ENCODE data around the gene HMHB1.

The HMHB1 gene
- 0 reads per million in 2 donors for total RNA-seq

DNA sequence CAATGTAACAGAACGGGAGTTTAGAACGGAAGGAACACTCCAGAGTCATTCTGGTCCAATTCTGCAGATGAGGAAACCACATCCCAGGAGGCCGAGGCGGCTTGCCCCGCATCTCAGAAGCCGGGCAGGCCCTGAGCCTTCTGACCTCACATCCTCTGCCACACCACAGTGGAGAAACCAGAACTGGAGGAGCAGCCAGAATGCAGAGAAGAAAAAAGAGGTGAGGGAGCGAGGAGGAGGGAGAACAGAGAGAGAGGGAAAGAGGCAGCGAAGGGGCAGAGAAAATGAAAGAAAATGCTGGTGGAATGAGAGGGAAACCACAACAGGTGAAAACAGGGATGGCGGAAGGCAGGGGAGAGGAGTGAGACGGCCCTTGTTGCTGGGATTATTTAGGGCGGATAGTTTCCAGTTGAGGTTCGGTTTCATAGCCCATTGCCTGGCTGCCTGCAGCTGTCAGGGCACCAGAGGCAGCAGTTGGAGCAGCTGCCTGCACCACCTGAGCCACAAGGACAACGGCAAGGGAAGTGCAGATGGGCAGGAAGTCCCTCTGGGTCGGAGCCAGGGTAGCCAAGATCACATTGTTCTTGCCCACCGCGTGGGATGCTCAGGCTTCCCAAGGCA lies at the start of gene HMHB1:
Gene HMHB1 (plus strand): TSS at position 77 of the 621 bp plus-strand sequence.
- DNase-seq, result no peak

DNA sequence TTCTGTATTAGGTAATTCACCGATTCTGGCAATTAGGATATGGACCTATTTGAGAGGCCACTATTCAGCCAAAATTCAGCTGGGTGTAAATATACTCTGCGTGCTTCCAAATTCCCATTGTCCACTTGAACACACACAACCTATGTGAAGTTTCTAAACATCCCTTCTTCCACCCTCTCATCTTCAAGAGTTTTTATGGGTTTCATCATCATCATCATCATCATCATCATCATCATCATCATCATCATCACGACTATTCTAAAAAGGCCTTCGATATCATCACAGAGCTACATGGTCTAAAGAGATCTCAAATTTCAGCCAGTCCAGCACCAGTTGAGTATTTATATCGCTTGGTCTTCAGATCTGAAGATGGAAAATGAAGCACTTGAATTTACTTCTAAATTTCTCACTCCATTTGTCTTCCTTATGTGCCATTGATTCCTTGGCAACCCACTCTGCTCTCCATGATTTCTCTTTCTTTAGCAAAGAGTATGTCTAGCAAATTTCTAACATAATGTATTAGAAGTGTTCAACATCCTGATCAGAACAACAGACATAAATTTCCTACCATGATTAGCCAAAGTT lies 49.2 kb upstream of the HMHB1 start:
- no peak for DNase-seq

DNA sequence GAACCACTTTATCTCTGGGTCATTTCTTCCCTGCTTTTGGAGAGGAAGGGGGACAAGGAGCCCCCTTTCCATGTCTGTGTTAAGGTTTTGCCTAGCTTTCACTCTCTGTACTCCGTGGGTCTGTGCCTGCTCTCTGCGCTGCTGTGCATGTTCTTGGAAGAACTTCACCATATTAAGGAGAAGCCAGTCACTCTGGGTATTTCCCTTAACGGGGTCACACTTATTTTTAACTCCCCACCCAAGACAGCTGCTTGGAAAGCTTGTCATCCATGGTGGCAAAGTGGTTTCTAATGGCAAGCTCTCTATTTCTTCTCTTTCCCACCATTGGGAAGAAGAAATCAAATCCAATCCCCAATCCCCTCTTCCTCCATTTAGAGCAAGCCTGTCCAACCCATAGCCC lies 44.8 kb upstream of the HMHB1 start:
- no peak for DNase-seq

DNA sequence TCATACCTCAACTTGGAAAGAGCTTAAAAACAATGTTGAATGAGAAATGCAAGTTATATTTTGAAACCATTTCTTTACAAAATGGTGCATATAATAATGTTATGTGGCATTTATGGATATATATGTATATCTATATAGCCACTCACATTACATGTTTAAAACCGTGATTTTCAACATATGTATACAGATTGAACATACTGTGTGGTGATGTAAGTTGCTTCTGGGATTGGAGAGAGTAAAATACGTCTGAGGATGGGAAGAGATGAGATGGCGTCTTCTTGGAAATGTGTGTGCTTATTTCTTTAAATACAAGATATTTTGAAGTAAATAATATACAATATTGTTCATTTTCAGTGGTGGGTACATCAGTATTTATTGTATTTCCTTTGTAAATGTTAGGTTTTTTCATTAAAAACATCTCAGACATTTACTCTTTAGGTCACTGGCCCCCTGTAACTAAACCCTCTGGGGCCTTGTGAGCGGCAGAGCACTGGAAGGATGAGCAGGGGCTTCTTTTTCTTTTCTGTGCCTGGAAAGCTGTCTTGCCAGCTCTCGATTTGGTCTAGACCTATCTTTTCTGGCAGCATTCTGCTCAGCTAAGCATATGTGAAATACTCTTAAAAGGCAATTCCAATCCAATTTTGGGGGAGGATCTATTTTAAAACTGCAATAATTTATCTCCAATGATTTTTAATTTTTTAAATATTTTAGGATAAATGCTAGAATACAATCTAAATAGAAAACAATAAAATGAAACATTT lies 42.8 kb upstream of the HMHB1 start:
- DNase-seq, result no peak

DNA sequence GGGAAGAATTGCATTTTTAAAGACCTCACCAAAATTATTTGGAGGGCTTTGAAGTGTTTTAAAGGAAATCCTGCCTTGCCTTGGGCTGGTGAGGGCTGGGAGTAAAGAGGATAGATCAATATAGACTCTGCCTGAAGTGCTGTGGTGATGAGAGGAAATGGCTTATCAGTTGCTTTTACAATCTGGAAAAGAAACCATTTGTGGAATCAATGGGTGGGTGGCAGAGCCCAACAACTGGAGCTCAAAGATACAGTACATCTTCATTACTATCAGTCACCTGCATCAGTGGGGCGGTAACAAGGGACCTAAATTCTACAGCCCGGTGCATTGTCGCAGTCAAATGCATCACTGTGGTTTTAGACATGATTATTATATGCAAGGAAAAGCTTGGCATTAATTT lies 41.5 kb upstream of the HMHB1 start:
- no peak for DNase-seq

DNA sequence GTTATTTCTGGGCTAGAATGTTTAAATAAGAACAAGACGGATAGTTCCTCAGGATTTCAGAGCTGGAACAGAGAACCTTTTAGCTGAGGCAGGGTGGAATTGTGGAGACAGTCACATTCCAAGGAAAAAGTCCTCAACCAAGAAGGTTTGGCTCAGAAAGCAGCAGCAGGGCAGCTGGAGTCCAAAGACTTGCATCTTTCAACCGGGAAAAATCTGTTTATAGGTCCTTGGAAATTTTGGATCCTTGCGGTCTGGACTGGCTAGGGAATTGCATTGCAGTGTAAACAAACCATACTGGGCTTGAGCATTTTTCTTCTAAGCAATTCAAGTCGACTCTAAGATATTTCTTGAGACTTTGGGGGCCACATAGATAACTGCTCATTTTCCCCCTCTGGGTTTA lies 40.8 kb upstream of the HMHB1 start:
- DNase-seq, result no peak

GRCh38 chr5:143771602-143772001 lies 40.4 kb upstream of the HMHB1 start:
- no peak for DNase-seq

GRCh38 chr5:143772621-143773020 lies 39.3 kb upstream of the HMHB1 start:
- DNase-seq, result no peak

- no peak for DNase-seq
These were observed 36.7 kb upstream of the HMHB1 start for GRCh38 chr5:143775258-143775657.

GRCh38 chr5:143776951-143777350 lies 35.0 kb upstream of the HMHB1 start:
- DNase-seq, result no peak

GRCh38 chr5:143779506-143779905 lies 32.5 kb upstream of the HMHB1 start:
- no peak for DNase-seq

- DNase-seq, result no peak
These were observed 29.9 kb upstream of the HMHB1 start for GRCh38 chr5:143781993-143782520.

DNA sequence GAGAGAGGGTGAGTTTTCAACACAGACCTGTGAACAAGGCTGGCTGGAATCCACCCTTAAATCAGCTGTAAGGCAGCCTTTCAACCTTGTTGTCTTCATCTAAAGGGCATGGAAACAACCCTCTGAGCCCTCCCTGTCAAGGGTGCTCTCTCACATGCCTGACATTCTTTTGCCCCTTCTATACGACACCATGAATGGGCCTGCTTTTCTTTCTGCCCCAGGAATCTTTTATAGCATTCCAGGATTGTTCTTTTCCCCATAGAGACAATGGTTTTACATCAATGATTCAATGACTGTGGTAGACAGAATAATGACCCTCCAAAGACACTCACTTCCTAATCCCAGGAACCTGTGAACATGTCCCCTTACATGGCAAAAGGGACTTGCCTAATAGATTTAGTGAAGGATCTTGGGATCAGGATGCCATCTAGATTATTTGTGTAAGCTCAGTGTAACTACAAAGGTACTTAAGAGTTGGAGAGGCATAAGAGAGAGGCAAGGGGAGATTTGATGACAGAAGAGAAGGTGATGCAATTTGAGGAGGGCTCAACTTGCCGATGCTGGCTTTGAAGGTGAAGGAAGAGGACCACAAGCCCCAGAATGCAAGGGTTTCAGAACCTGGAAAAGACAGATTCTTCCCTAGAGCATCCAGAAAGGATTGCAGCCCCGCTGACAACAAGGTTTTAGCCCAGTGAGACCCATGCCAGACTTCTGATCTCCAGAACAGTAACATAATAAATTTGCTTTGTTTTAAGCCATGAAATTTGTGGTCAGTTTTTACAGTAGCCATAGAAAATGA lies 29.2 kb upstream of the HMHB1 start:
- no peak for DNase-seq

DNA sequence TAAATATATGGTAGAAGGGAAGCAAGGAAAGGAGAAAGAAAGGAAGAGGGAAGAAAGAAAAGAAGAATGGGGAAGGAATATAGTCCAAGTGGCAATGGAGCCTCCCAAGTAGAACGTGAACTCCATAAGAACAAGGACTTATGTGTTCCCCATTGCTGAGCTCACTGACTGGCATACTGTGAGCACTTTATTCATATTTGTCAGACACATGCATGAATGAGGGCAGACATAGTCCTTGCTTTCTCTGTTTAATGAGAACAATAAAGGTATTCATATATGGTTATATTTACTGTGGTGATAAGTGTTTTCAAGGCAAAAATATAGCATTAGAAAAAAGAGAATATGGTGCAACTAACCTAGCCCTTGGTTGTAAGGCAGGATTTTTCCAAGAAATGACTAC lies 23.6 kb upstream of the HMHB1 start:
- DNase-seq, result no peak

DNA sequence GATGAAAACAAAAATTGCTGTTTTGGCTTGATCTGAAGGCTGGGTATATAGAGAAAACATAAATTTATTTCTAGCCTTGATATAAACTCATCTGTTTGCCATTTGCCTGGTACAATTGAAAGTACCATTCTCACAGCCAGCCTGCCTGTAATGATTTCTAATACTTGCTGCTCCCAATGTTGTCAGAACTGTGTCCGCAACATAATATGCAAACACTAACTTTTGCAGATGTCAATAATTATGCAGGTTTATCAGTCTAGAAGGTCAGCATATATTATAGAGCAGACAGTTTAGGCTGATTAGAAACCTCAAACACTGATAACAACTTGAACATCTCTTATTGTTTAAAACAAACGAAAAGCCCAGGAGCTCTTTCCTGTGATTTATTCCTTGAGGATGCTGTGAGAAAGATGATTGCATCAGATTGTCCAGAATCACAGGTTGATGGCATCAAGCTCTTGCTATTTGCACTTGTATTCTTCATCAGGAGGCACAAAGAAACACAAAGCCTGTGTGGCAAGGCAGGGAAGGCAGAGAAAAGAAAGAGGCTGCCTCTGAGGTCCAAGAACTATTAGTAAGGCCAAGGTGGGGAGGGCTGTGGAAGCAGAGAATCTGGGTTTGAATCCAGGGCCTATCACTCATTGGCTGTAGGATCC lies 21.4 kb upstream of the HMHB1 start:
- no peak for DNase-seq

- no peak for DNase-seq
These were observed 19.9 kb upstream of the HMHB1 start for GRCh38 chr5:143791848-143792731.

DNA sequence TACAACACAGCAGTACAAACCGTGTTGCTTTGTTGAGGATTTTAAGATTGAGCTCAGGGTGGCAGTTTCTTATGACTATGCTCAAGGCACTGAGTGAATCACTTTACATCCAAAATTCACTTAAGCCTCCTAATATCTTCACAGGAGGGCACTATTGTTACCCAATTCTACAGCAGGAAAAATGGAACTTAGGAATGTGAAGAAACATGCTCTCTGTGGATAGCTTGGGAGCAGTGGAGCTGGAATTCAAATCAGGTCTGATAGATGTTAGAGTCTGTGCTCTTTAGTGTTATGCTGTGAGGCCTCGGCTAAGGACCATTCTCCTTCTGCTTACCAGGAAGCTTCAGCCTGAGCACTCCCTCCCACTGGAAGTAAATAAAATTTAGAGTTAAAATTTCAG lies 18.7 kb upstream of the HMHB1 start:
- no peak for DNase-seq

DNA sequence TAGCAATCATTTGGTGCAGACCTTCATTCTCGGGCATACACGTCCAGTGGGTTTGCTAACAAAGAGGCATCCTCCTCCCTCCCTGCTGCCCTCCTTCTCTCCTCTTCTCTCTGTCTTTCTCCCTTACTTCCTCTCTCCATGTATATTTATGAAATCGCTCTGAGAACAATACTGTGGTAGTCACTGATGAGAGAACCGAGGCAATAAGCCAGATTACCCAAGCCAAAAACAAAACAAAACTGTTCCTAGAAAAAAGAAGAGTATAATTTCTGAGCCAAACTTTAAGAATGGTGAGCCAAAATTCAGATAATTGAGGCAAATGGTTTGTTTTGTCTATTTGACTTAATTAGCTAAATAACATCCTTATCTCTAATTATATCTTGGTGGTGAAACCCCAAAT lies 15.8 kb upstream of the HMHB1 start:
- DNase-seq, result no peak

- DNase-seq, result no peak
These were observed 15.2 kb upstream of the HMHB1 start for GRCh38 chr5:143796753-143797152.

- DNase-seq, result no peak
These were observed 11.2 kb upstream of the HMHB1 start for GRCh38 chr5:143800715-143801114.

DNA sequence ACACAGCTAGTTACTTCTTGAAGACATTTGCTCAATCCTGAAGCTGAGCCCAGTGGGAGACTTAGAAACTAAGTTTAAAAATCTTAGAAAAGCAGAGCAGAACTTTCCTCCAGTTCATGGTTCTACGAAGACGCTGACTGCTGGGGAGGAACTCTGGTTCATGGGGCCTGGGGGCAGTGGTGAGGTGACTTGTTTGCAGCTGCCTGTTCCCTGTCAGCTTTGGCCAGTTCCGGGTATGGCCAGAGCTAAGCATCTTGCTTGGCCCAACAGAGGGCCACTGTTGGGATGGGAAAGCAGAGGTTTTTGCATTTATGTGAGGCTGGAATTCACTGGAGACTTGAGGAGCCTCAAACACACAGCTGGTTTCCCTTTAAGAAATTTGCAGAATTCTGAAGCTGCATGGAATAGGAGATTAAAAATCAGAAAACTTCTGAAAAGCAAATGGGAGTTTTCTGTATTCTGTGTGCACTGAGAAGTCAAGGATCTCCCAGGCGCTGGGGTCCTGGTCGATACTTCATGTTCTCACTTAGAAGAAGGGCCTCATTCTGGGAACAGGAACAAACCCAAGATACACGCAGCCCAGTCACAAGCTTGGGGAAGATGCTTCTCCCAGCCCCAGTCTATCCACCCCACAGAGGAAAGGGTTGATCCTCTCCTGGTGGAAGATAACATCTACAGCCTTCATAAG lies 10.6 kb upstream of the HMHB1 start:
- no peak for DNase-seq

Measured in T-helper 9 cell (primary cell).